ENCODE data around the gene NBAS.
"Not testable (repeated sequence)": the region's sequence is repeated elsewhere in the genome, so short reads cannot be mapped to it uniquely, and the experiment has no call there.

DNA sequence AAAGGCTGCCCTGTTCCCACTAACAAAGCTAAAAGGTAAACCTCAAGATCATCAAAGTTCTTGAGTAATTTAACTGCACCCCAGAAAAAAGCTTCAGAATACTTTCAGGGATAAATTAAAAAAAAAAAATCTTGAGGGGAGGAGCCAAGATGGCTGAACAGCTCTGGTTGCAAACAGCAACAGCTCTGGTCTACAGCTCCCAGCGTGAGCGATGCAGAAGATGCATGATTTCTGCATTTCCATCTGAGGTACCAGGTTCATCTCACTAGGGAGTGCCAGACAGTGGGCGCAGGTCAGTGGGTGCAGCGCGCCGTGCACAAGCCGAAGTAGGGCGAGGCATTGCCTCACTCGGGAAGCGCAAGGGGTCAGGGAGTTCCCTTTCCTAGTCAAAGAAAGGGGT, 121.8 kb downstream of the NBAS start:
- TF ChIP-seq CTCF (IDR thresholded peaks at IDR 0.05 in 4 of 5, conservative IDR thresholded peaks at IDR 0.05 in 1 of 5); POLR2A (IDR thresholded peaks at IDR 0.05): not testable (repeated sequence)
